IPS DF 4.7 (cell line): ENCODE data around the gene ASTN1.

Source experiments
- DNase-seq: peaks from one replicate; pipeline ENCODE4 v3.0.0-alpha.2; 2013; ENCODE audit warnings: low spot score; ENCODE audit errors: extremely low read depth

Gene ASTN1

DNA sequence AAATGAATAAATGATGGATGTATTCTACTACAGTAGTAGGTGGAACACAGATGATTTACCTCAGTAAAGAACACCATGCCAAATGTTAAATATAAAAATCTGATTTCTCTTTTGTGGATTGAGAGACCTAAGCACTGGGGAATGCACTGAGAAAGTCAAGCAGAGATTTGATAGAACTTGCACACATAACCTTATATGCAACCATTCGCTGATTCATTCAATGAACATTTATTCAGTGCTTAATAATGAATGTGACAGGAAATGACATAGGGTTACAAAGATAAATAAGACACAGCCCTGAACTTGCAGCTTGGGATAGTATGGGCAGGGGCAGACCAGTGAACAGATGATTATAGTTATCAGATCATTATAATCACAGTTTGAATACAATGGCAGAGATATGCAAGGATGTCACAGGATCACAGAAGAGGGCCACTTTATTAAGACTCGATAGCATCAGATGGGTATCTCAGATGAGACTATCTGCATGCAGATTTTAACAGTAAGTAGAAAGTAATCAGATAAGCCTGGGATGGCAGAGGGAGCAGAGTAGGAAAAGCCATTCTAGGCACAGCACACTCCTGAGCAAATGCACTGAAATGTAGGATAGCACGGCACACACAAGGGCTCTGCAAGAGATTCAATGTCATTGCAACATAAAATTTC lies 169.4 kb downstream of the ASTN1 start:
- DNase-seq, result no peak

DNA sequence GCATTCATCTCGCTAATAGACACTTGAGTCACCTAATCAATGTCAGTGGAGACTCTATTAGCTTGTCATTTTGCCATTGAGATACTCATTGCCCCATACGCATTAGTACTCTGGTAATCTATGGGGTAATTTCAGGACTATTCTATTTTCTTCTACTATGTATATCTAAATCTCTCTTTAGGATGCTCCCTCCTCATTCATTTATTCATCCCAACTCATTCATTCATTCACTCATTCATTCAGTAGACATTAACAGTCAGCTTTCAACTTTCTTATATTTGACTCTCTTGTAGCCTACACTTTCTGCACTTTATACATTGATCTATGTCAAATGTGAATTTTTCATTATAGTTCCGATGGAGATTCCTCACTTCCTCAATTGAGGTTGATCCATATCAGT lies 170.9 kb downstream of the ASTN1 start:
- DNase-seq, result no peak

DNA sequence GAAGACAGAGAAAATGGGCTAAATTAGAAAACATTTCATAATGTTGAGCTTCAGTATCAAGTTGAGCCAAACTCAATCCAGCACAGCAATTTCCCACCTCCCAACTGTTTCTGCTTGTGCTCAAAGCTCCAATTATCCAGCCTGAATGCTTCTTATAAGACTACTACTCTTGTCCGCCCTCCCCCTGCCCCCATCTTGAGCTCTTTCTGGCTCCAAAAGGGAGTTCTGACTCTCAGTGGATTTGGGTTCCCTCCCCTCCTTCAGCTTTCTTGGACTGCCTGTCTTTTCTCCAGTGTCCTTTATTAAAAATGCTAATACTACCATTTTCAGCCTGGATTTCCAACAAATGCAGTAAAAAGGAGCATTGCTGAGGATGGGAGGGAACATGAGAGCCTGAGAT lies 174.8 kb downstream of the ASTN1 start:
- no peak for DNase-seq

DNA sequence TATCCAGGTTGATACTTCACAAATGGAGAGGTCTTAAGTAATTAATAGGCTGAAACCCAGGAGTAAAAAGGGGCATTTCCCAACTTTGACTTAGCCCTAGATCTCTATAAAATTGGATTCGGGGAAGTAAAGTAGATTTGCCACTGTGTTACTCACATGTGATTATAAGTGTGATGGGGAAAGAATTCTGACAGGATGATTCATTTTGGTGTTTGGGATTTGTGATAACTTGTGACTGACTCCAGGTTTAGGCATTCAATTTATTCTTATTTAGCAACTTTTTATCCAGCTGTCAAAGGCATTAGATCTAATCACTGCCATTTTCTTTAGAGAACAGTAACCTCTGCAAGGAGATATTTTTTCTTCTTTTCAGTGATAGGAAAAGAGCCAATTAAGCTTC lies 175.5 kb downstream of the ASTN1 start:
- no peak for DNase-seq

DNA sequence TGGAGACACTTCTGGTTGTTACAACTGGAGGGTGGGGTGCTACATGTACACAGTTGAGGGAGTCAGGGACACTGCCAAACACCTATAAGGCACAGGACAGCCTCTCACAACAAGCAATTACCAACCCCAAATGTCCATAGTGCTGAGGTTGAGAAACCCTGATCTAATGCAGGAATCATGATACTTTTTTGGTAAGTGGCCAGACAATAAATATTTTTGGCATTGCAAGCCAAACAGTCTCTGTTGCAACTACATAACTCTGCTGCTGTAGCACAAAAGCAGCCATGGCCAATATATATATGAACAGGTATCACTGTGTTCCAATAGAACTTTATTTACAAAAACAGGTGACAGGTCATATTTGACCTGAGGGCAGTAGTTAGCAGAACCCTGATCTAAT lies 177.5 kb downstream of the ASTN1 start:
- DNase-seq, result no peak

DNA sequence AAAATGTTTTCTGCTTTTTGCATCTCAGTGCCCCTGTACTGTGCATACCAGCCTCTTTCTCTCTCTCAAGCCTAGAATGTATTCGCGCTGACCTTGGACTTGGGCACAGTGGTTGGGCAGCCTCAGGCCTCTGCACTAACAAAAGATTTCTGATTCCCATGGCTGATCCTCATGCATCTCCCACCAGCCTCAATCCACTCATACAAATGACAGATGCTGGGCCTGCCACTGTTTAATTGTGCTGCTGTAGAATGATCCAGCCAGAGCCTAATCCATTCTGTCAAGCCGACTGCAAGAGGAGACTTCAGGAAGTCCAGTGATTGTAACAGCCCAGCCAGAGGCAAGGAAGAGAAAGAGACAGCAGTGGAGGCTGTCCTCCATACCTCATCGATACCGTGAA lies 180.8 kb downstream of the ASTN1 start:
- no peak for DNase-seq

DNA sequence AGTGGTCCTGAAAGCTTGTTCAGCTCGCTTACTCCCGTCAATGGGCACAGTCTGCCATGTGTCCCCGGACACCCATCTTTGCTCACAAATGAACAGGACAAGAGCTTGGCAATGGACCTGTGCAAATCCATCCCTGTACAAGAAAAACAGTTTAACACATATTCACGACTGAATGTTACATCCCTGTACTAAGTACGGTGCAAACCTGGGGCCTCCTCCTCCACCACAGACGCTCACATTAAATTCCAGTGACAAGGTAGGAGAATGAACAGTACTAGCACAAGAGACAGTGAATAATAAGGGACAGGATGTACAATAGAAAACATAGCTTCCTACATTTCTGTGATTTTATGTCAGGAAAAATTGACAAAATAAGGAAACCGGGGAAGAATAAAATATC lies 187.7 kb downstream of the ASTN1 start:
- no peak for DNase-seq

DNA sequence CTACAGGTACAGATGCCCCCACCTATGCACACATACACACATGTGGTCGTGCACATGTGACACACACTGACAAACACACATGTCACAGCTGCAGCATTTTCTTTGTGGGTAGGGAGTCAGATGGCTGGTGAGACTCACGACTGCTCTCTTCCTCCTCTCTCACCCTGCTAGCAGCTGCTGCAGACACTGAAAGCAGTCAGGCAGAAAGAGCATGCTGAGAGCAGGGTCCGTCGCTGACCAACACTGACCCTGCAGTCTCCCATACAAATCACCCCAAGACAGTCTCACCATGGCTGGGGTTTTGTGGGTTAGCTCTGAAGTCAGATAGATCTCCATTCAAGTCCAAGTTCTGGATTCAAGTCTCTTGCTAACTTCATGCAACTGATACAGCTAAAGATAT lies 188.3 kb downstream of the ASTN1 start:
- DNase-seq, result no peak

DNA sequence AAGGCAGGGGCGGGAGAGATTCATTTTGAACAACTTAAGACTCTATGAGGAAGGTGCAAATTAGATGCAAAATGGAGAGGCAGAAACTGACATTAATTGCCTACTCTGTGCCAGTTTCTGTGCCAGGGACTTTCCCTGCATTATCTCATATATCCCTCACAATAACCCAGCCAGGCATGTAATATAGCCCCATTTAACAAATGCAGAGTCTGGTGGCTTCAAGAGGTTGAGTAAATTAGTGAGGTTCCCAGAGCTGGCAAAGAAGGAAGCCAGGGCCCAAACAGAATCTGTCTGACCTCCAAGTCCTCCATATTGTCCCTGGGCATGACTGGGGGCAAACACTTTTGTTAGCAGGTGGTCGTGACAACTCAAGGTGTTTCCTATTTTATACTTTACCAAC lies 199.8 kb downstream of the ASTN1 start:
- no peak for DNase-seq

DNA sequence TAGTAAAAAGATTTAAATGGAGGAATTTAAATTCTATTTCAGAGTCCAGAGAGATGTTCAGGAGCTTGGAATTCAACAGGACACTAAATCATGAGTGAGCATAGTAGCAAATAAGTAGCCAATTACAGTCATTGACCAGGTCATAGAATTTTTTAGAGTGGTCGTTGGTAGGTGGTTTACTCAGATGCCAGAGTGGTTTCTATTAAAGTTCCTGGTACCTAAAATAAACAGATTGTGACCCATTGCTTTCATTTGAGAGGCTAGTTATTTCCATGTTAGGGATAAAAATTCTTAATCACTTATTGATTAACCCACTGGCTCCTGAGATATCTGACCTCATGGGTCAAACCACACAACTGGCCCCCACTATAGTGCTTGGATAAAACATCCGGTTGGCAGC lies 201.3 kb downstream of the ASTN1 start:
- no peak for DNase-seq

DNA sequence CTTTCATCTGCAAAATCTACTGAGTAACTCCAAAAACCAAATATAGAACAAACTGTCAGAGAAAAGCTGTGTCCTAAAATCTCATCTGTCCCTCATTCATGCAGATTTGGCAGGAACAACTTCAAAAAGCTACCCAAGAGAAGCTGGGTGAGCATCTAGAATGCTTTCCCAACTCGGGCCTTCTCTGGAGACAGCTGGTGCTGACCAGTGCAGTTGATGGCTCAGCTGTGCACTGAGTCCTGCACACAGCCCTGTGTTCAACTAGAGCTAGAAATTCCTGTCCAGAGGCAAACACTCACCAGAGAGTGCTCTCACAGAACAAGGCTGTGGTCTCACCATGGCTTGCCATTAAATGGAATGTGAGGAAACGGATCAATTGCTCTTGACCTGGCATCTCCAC lies 202.8 kb downstream of the ASTN1 start:
- DNase-seq, result no peak

DNA sequence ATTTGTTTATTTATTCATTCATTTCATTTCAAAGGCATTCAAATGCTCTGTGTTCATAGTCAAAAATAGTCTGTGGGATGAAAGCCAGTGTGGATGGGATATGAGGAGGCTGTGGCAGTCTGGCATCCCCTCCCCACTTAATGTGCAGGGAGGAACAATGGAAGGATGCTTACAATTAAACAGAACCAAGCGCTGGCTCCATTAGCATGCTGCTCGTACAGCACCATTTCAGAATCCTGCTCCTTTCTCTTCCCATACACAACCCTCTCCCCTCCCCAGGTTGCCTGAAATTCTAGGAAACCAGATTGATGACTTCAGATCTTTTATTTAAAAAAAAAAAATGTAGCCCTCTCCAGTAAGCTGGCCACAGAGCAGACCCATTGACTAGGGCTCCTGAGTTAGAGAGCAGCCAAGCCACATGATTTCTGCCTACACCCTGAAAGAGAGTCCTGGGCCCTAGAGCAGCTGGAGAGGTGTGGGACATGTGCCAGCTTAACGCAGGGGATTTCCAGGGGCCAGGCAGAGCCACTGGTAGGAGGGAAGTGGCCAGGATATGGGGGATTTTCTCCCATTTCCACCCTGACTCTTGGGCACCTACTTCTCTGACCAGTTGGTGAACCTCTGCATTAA lies 205.2 kb downstream of the ASTN1 start:
- no peak for DNase-seq

DNA sequence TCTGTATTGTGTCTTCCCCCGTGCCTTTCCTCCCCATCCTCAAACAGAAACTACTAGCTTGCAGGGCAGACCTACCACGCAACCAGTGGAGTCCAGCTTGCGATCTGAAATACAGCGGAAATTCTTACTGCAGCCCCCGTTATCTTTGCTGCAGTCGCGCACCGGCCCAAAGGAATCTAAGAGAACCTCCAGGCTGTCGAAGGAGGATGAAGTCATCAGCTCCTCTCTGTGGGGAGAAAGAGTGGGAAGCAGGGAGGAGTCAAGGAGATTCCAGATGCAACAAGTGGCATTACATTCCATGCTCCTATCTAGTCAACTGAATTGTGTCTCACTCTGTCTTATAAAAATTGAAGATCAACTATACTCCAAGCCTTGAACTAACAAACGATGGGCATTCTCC lies 206.9 kb downstream of the ASTN1 start:
- DNase-seq, result no peak

DNA sequence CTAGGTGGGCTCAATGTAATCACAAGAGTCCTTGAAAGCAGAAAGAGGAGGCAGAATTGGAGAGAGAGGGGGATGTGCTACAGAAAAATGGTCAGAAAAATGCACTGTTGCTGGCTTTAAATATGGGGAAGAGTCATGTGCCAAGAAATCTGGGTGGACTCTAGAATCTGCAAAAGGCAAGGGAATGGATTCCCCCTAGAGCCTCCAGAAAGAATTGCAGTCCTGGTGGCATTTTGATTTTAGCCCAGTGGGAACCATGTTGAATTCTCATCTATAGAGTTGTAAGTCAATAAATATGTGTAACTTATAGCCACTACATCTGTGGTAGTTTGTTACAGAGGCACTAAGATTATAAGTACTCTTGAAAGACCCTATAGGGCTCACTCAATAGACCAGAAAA lies 210.3 kb downstream of the ASTN1 start:
- DNase-seq, result no peak

DNA sequence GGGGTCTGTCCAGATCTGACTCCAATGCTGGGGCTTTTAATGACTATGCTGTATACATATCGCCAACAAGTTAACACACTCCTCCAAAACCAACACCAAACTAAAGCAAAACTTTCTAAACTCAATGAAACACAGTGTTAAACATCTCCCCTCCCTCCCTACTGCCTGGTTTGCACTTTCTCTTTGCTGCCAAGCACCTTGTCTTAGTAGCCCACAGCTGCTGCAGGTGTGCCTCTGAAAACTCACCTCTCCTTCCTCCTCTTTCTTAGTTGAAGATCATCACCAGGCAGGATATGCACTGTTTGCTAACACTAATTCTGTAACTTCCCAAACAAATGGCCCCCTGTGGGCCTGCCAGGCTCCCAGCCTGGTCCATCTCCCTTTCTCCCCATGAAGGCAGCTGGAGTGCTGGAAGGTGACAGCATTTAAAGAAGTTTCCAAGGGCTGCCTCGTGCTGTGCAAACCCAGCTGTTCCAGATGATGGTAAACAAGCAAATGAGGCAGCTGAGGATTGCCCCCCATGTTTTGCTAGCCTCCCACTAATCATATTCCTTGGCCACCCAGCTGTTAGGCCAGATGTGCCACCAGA lies 213.7 kb downstream of the ASTN1 start:
- DNase-seq, result peak; percentile 28

DNA sequence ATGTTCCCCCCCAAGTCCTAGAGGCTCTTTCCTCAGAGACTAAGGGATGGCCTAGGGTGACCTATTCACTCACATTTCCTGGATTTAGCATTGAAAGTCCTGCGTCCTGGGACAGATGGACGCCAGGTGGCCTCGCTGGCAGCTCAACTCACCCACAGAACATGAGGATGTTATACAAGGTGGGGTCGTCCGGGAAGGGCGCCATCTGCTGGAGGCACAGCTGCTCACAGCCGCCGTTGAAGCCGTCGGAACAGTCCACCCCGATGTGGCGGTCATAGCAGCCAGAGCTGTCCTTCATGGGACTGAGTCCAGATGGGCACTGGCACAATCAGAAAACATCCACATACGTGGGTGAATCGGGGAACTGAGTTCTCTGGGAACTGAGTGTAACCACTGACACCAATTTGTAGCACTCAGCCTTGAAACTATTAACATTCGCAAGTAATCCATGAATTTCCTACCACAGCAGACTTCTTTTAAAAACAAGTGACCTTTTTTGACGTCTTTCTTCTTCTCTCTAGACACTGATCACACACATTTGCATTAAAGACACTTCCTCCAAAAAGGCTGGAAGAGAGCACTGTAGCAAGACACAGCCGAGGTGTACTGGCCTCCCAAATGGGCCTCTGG lies 215.4 kb downstream of the ASTN1 start:
- DNase-seq, result peak; percentile 56

DNA sequence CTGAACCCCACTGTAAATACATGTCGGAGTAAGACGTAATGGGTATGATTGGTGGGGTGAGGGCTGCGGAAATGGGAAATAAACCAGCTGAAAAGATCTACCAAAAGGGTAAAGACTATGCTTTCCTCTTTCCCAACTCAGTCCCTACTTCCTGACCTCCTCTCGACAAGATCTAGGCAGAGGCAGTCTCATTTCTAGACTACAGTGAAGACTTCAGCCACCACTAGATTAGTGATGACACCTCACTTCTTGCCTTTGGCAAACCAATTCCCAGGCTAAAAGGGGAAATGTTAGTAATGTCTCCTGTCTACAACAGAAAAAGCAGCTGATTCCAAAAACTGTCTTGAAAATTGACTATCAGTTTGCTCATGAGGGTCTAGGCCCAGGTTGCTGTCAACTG lies 219.9 kb downstream of the ASTN1 start:
- no peak for DNase-seq

DNA sequence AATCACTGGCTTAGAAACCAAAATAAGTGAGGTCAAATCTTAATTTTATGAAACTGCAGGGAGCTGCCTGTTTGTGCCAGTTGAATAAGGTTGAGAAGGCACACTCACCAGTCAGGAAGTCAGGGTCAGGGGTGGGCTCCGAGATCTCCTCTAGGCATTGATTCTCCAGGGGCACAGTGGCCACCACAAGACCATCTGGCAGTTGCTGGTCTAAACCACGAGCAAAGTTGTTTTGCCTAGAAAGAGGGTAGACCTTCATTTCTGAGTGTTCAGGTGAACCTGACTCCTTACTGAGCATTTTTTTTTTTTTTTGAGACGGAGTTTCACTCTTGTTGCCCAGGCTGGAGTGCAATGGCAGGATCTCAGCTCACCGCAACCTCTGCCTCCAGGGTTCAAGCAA lies 220.7 kb downstream of the ASTN1 start:
- DNase-seq, result no peak

DNA sequence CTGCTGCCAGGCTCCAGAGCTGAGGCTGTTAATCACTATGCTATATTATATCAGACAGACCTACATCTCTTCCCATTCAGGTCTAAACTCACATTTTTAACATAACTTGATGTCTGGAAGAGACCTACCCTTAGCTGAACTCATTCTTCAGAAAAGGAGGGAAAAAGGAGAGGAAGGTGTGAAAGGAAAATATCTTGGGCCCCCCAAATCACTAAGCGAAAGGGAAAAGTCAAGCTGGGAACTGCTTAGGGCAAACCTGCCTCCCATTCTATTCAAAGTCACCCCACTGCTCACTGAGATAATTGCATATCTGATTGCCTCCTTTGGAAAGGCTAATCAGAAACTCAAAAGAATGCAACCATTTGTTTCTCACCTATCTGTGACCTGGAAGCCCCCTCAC lies 222.2 kb downstream of the ASTN1 start:
- no peak for DNase-seq

DNA sequence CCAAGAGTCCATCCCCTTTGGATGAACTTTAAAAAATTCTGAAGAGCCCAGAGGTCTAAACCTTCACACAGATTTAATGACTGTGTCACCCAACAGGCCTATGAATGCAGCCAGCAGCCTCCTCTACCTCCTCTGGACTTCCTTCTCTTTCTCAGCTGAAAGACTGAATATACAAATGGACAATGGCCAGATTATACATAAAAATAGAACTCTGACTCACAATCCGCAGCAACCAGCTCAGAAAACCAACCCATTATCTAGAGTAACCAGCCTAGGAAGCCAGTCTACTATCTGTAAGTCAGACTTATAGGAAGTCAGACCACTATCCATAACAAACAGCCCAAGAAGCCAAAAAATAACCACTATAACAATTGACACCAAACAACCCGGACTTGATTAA lies 224.5 kb downstream of the ASTN1 start:
- DNase-seq, result no peak

DNA sequence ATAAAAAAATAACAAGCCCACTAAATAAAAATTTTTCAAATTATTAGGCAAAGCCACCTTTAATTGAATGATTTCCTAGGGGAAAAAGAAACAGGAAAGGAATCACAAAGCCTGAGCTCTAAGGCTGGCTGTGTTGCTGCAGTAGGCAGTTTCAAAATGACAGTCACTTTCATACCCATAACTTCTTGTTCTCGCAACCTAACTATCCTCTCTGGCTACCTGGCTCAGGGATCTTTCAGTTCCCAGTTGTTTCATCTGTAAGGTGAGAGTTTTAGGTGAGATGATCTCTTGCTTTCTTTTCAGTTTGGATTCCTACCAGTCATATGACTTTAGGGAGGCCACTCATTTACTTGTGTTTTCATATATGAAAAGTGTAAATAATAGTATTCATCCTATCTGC lies 226.1 kb downstream of the ASTN1 start:
- no peak for DNase-seq

DNA sequence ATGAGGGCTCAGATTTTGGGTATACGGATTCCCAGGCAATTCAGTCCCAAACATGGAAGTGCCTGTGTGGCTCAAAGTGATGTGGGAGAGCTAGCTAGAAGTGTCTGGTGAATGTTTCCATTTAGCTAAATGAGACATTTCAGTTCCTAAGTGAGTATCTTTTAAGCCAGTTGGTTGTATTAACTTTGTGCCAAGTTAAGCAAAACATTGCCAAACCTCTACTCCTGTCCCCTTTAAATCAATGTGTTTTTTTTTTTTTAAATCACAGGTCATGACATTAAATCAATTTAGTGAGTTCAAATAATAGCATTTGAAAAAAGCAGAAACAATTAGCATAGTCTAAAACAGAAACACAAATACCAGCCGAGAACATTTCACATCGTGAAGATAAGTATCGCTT lies 230.1 kb downstream of the ASTN1 start:
- no peak for DNase-seq
